ENCODE results near the gene TCTN1.

Gene TCTN1

GRCh38 chr12:110669193-110669502, 55.2 kb downstream of the TCTN1 start:
- no peak for DNase-seq (ENCODE audit: low read depth, low spot score)
- no peak overlapping the region for H3K27ac ChIP-seq

DNA sequence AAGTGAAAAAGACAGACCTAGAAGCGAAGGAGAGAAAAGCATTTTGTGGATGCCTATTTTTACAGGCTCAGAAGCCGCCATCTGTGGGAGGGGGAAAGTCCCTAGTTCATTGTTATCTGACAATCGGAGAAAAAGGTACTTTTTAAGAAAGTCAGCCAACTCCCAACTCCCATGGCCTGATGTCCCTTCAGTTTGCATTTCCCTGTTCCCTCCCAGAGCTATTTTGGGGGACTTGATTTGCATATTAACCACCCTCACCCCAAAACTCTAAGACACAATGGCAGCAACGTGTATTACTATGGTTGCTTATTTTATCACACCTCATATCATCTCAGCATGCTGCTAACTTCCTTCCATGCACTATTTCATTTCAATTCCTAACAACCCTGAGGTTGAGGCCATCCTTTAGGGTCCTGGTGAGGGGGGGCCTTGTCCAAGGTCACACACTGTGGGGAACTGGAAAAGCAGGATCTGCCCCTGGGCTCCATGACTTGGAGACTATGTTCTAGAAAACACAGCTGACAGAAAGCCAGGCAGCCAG, 56.3 kb downstream of the TCTN1 start:
- H3K27ac ChIP-seq = no peak overlapping the region

GRCh38 chr12:110676171-110676570, 62.2 kb downstream of the TCTN1 start:
- no peak overlapping the region for H3K27ac ChIP-seq
- DNase-seq (ENCODE audit: low read depth, low spot score) = no peak

More for the DNA sequence above, 56.3 kb downstream of the TCTN1 start:
- no peak for DNase-seq (ENCODE audit: low read depth, low spot score)

GRCh38 chr12:110677206-110677911, 63.4 kb downstream of the TCTN1 start:
- DNase-seq (ENCODE audit: low read depth, low spot score) = no peak
- no peak overlapping the region for H3K27ac ChIP-seq

- no peak overlapping the region for H3K27ac ChIP-seq
- DNase-seq (ENCODE audit: low read depth, low spot score) = no peak
These were observed 64.1 kb downstream of the TCTN1 start for GRCh38 chr12:110677982-110678381.

DNA sequence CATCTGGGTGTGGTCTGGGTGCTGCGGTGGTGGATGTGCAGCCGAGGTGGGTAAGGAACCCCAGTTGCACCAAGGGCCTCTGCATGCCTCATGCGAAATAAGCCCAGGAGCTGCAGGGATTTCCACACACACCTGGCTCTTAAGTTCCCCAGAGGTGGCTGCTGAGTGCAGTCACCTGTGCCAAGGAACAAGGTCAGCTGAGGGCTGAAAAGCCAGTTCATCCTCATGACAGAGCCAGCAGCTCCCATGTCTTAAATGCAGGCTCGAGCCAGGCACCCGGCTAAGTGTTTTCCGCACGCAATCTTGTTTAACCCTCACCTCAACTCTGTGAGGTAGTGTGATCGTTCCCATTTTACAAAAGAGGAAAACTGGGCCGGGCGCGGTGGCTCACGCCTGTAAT, 65.3 kb downstream of the TCTN1 start:
- no peak for DNase-seq (ENCODE audit: low read depth, low spot score)
- no peak overlapping the region for H3K27ac ChIP-seq

DNA sequence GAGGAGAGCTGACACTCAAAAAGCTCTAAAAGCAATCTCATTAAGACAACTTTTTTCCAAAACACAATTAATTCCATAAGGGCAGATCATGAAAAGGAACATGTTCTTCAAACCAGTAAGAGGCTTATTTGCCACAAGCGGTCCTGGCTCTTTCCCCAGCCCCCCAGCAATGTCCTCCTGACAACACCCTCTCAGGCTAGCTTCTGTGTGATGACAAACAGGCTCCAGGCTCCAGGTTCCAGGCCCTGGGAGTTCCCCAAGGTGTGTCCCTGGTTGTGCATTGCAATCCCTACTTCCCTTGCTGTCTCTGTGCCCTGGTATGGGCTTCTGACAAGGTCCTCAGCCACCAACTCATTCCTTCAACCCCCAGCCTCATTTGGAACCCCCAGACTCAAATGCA, 66.1 kb downstream of the TCTN1 start:
- no peak overlapping the region for H3K27ac ChIP-seq
- DNase-seq (ENCODE audit: low read depth, low spot score) = no peak

- no peak for DNase-seq (ENCODE audit: low read depth, low spot score)
- no peak overlapping the region for H3K27ac ChIP-seq
These were observed 70.0 kb downstream of the TCTN1 start for GRCh38 chr12:110683888-110684287.

DNA sequence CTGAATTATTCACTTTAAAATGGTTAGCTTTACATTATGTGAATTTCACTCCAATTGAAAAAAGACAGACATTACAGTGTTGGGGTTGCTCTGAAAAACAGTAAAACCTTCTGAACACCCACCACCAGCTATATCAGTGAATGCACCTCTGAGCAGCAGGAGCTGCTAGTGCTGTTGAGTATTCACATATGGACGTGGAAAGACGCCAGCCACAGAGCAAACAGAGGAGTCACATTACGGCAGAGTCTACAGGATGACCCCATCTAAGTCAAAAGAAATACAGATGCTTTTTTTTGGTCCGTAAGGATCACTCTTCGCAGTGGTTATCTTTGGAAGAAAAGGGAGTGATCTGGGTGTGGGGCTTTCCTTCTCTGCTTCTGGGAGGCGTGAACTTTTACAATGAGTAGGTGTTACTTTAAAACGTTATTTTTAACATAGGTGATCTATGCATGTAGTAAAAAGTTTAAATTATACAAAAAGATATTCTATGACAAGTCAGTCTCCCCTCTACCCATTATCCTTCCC, 70.4 kb downstream of the TCTN1 start:
- DNase-seq (ENCODE audit: low read depth, low spot score) = no peak
- H3K27ac ChIP-seq = no peak overlapping the region

GRCh38 chr12:110686294-110686903, 72.5 kb downstream of the TCTN1 start:
- no peak overlapping the region for H3K27ac ChIP-seq
- DNase-seq (ENCODE audit: low read depth, low spot score) = no peak

GRCh38 chr12:110687396-110688169, 73.7 kb downstream of the TCTN1 start:
- no peak overlapping the region for H3K27ac ChIP-seq

DNA sequence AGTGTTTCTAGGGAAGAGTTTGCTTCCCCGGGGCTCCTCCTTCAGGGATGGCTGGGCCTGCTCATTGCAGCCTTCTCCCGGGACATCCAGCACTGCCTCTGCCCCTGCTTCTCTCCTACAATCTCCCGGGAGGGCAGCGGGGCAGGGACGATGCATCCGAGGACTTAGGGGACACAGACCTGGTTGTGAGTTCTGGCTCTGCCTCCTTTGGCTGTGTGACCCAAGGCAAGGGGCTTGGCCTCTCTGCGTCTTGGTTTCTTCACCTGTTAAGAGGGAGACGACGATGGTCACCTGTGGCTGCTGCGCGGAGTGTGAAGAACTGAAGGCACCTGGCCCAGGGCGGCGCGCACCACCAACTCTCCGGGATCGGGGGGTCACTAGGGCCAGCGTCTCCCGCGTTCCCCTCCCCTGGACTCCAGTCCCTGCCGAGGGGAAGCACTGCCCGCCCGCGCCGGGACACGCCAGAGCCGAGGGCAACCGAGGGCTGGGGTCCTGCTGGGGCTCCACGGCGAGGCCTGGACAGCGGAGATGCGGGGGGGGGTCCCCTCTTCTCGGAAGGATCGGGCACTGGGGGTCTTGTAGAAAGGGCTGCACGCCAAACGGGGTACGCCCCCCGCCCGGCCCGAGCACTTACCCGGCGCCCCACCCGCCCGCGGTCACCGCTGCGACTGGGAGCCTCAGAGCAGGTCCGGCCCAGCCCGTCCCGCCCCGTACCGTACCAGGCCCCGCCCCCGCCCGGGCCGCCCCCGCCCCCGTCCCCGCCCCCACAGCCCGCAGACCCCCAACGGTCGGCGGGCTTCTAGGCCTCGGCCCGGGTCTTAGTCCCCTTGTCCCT, 74.7 kb downstream of the TCTN1 start, which contains the start of gene HVCN1:
Gene HVCN1, minus strand, starts transcription at position 670 of the 835 bp plus-strand sequence. CDS start 5,870 bp downstream, outside the sequence.
- no peak within 1 kb of the TSS for H3K27ac ChIP-seq
- no peak for DNase-seq (ENCODE audit: low read depth, low spot score)

More at GRCh38 chr12:110687396-110688169, 73.7 kb downstream of the TCTN1 start:
- no peak for DNase-seq (ENCODE audit: low read depth, low spot score)

DNA sequence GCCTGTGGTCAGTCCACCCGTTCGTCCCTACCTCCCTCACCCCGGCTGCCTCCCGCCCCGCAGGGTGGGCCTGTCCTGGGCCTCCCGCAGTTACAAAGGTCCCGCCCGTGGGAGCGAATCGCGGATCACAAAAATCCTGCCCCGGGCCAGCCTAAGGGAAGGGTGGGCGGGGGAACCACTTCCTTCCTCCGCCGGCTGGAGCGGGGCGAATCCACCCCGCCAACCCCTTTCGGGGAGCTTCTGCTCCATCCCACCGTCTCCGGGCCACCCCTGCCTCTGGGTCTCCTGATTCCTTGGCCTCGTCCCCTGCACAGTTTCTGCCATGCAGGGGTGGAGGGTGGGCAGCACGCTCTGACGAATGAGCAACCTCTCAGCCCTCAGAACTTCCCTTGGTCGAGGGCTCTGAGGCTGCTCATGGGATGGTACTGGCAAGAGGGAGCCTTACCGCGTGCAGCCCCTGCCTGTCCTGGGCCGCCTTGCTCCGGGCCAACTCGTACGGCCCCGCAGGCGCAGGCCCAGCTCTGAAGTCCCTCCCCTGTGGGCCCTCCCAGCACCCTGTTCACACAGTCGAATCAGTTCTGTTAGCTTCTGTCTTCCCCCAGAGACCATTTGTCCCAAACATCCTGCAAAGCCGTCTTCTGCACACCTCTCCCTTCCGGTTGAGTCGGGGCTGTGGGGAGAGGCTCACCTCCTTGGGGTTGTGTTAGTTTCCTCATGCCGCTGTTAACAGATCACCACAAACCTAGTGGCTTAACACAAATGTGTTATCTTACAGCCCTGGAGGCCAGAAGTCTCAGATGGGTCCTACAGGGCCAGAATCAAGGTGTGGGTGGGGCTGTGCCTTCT, 75.6 kb downstream of the TCTN1 start:
- no peak overlapping the region for H3K27ac ChIP-seq
- DNase-seq (ENCODE audit: low read depth, low spot score) = no peak

GRCh38 chr12:110690127-110690430, 76.2 kb downstream of the TCTN1 start:
- DNase-seq (ENCODE audit: low read depth, low spot score) = no peak
- no peak overlapping the region for H3K27ac ChIP-seq

DNA sequence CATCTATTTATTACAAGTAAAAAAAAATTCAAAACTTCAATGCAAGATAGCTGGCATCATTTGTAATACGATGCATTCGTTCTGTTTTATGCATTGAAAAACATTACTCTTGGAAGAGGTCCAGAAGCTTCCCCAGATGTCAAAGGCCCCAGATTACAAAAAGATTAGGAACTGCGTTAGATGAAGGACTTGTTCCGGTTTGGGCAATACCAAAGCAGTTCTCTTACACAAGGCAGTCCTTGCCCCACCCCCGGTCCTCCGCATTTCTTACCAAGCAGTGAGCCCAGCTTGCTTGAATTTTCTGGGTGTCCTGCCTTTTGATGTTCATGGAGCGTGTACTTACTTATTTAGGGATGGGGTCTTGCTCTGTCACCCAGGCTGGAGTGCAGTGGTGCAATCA, 79.8 kb downstream of the TCTN1 start:
- no peak for DNase-seq (ENCODE audit: low read depth, low spot score)
- H3K27ac ChIP-seq = no peak overlapping the region

- DNase-seq (ENCODE audit: low read depth, low spot score) = no peak
- no peak overlapping the region for H3K27ac ChIP-seq
These were observed 80.5 kb downstream of the TCTN1 start for GRCh38 chr12:110694330-110694901.

GRCh38 chr12:110696283-110696682, 82.4 kb downstream of the TCTN1 start:
- no peak for DNase-seq (ENCODE audit: low read depth, low spot score)
- no peak overlapping the region for H3K27ac ChIP-seq

- no peak for DNase-seq (ENCODE audit: low read depth, low spot score)
- H3K27ac ChIP-seq = no peak overlapping the region
These were observed 83.3 kb downstream of the TCTN1 start for GRCh38 chr12:110697236-110697635.

Data from epithelial cell of prostate (primary cell).